Esophagus muscularis mucosa (tissue), 4 donors: Measurements from ENCODE around the gene RMDN3. TPM values are rescaled to one million over a fixed set of nuclear protein-coding genes. Genes with fewer than 3 reads are reported as not detected.

Source experiments
- DNase-seq: peaks from one replicate; pipeline ENCODE4 v3.0.0-alpha.2; 2017; ENCODE audit errors: extremely low spot score
- H3K27ac ChIP-seq, 4 donors: fragments of 200-600 bp; sonication (generic); replicated peaks in 1 of 4; 1 replicate in 3 of 4; 2 replicates in 1 of 4; pipeline ENCODE4 v1.5.1; 2016 to 2019; ENCODE audit warnings: mild to moderate bottlenecking in 1 of 4
- H3K27me3 ChIP-seq, 4 donors: fragments of 200-600 bp; sonication (generic); one replicate each; pipeline versions ENCODE4 v1.5.1 to v1.6.0; 2016 to 2019
- H3K36me3 ChIP-seq, 4 donors: fragments of 200-600 bp; sonication (generic); one replicate each; pipeline ENCODE4 v1.5.1; 2016 to 2019
- H3K4me1 ChIP-seq, 4 donors: fragments of 200-600 bp; sonication (generic); one replicate each; pipeline ENCODE4 v1.5.1; 2016 to 2019
- H3K4me3 ChIP-seq, 4 donors: fragments of 200-600 bp; sonication (generic); 1 replicate in 2 of 4; 2 replicates in 2 of 4; pipeline ENCODE4 v1.5.1; 2016 to 2019; ENCODE audit warnings: mild to moderate bottlenecking in 4 of 4, moderate library complexity in 1 of 4
- H3K9me3 ChIP-seq, 4 donors: fragments of 200-600 bp; sonication (generic); 1 replicate in 3 of 4; 2 replicates in 1 of 4; pipeline ENCODE4 v1.5.1; 2016 to 2019
- CTCF ChIP-seq, 3 experiments: fragments of 200-600 bp in 2 of 3; fragments of 450-650 bp in 1 of 3; sonication (generic) in 2 of 3; IDR thresholded peaks; one replicate each; pipeline ENCODE4 v1.5.1; 2017 to 2019; ENCODE audit warnings: antibody characterized with exemption in 3 of 3, mild to moderate bottlenecking in 2 of 3, moderate library complexity in 1 of 3
- EP300 ChIP-seq: sonication (generic); formaldehyde crosslinking; IDR thresholded peaks from one replicate; pipeline ENCODE4 v1.6.1; 2017; ENCODE audit warnings: antibody characterized with exemption
- POLR2A ChIP-seq: fragments of 450-650 bp; IDR thresholded peaks from one replicate; pipeline ENCODE4 v1.6.1; 2017; ENCODE audit warnings: antibody characterized with exemption, moderate library complexity, mild to moderate bottlenecking, low read depth
- POLR2AphosphoS5 ChIP-seq, 2 donors: sonication (generic); formaldehyde crosslinking; IDR thresholded peaks; one replicate each; pipeline ENCODE4 v1.6.1; 2017; ENCODE audit warnings: antibody characterized with exemption in 2 of 2
- WGBS: methylation state at CpG from one replicate; pipeline ENCODE4 v1.1.5; 2018; 5-methylcytosine and 5-hydroxymethylcytosine counted together
- intact Hi-C: fragments of 100-400 bp; cut with DNase I; formaldehyde crosslinking; loops from one replicate; pipeline ENCODE4 v1.15.1; 2023
- total RNA-seq, 4 donors: library from RNA; depleted of rRNA; stranded (reverse); fragments of >200 nt; gene quantifications; one replicate each; pipeline versions ENCODE4 v1.1.0 to v1.2.1, GENCODE V29; 2016

Gene RMDN3
- total RNA-seq, 4 donors from 2014 or later: 29.5 to 34.9 (median 31.5) TPM

- H3K36me3 ChIP-seq: peaks cover 20 to 67% (median 54%) of the 10 kb centered on the region in 4 donors
These were observed 4.2 kb downstream of the RMDN3 start for GRCh38 chr15:40750885-40751284.

GRCh38 chr15:40749151-40749630, 5.9 kb downstream of the RMDN3 start:
- Histone ChIP-seq H3K9me3 (no peaks in the 10 kb centered on the region), H3K4me1 (peaks cover 7 to 22% (median 17%) of the 10 kb centered on the region in 4 donors), H3K36me3 (peaks cover 28 to 82% (median 71%) of the 10 kb centered on the region in 4 donors), H3K4me3 (no peak overlapping the region), H3K27ac (no peak overlapping the region), H3K27me3 (no peaks in the 10 kb centered on the region)
- intact Hi-C loops: no loop called here
- 97% methylated on average over 4 of the region's 4 CpGs for whole genome bisulfite sequencing
- TF ChIP-seq EP300 (no peak), POLR2A (no peak), POLR2AphosphoS5 (IDR thresholded peaks at IDR 0.05) (no peak), CTCF (IDR thresholded peaks at IDR 0.05) (no peak)
- DNase-seq: no peak

More at GRCh38 chr15:40750885-40751284, 4.2 kb downstream of the RMDN3 start:
- no peak overlapping the region for H3K4me3 ChIP-seq
- TF ChIP-seq POLR2AphosphoS5 (IDR thresholded peaks at IDR 0.05): no peak
- no peak for TF ChIP-seq EP300
- DNase-seq: no peak
- no peaks in the 10 kb centered on the region for H3K9me3 ChIP-seq
- H3K4me1 ChIP-seq: peaks cover 15 to 31% (median 25%) of the 10 kb centered on the region in 4 donors
- no peak overlapping the region for H3K27ac ChIP-seq
- no peaks in the 10 kb centered on the region for H3K27me3 ChIP-seq
- WGBS: 86% methylated on average over 2 of the region's 4 CpGs
- intact Hi-C loops: loop anchor here (5.0 to 10.0 kb wide), 2 partner anchors 146 to 186 kb away; partner anchors contain the start of genes CCDC32 and RPUSD2

- H3K9me3 ChIP-seq: no peaks in the 10 kb centered on the region
- no peak for TF ChIP-seq POLR2AphosphoS5 (IDR thresholded peaks at IDR 0.05)
- TF ChIP-seq CTCF (IDR thresholded peaks at IDR 0.05): no peak
- TF ChIP-seq POLR2A: no peak
- no peak for TF ChIP-seq EP300
- peaks cover 40 to 95% (median 83%) of the 10 kb centered on the region in 4 donors for H3K36me3 ChIP-seq
- peaks cover 0 to 10% (median 6%) of the 10 kb centered on the region in 4 donors for H3K4me1 ChIP-seq
- 77% methylated on average over 4 of the region's 7 CpGs for WGBS
- H3K27ac ChIP-seq: no peak overlapping the region
- DNase-seq: no peak
- H3K27me3 ChIP-seq: no peaks in the 10 kb centered on the region
- H3K4me3 ChIP-seq: no peak overlapping the region
- intact Hi-C loops: no loop called here
These were observed 7.1 kb downstream of the RMDN3 start for GRCh38 chr15:40747685-40748631.

GRCh38 chr15:40746916-40747418, 8.1 kb downstream of the RMDN3 start:
- intact Hi-C loops: no loop called here
- peaks cover 48 to 96% (median 86%) of the 10 kb centered on the region in 4 donors for H3K36me3 ChIP-seq
- no peaks in the 10 kb centered on the region for H3K4me1 ChIP-seq
- DNase-seq: no peak
- H3K9me3 ChIP-seq: no peaks in the 10 kb centered on the region
- H3K27me3 ChIP-seq: no peaks in the 10 kb centered on the region
- 72% methylated on average over 3 of the region's 3 CpGs for WGBS
- no peak overlapping the region for H3K4me3 ChIP-seq
- no peak overlapping the region for H3K27ac ChIP-seq
- TF ChIP-seq POLR2A (no peak), CTCF (IDR thresholded peaks at IDR 0.05) (no peak), POLR2AphosphoS5 (IDR thresholded peaks at IDR 0.05) (no peak), EP300 (no peak)

- no peaks in the 10 kb centered on the region for H3K27me3 ChIP-seq
- no peak for DNase-seq
- H3K27ac ChIP-seq: no peak overlapping the region
- WGBS: 57% methylated on average over 5 of the region's 5 CpGs
- H3K36me3 ChIP-seq: peaks cover 48 to 96% (median 84%) of the 10 kb centered on the region in 4 donors
- H3K4me3 ChIP-seq: no peak overlapping the region
- H3K9me3 ChIP-seq: no peaks in the 10 kb centered on the region
- TF ChIP-seq POLR2A: no peak
- no peak for TF ChIP-seq POLR2AphosphoS5 (IDR thresholded peaks at IDR 0.05)
- TF ChIP-seq EP300: no peak
- no peak for TF ChIP-seq CTCF (IDR thresholded peaks at IDR 0.05)
- intact Hi-C loops: no loop called here
- H3K4me1 ChIP-seq: no peaks in the 10 kb centered on the region
These were observed 10.3 kb downstream of the RMDN3 start for GRCh38 chr15:40744815-40745152.
